Neural progenitor cell (in vitro differentiated cells): ENCODE data around the gene BMPR1A.

Experiments
- CTCF ChIP-seq: fragments of 200-600 bp; sonication (generic); IDR thresholded peaks from 2 replicates; pipeline ENCODE4 v1.5.1; 2017; ENCODE audit warnings: antibody characterized with exemption, mild to moderate bottlenecking
- EZH2 ChIP-seq: fragments of 200-600 bp; sonication (generic); IDR thresholded peaks from 2 replicates; pipeline ENCODE4 v1.6.1; 2017; ENCODE audit warnings: antibody characterized with exemption, mild to moderate bottlenecking, moderate library complexity
- EZH2phosphoT487 ChIP-seq: fragments of 200-600 bp; sonication (generic); IDR thresholded peaks from 2 replicates; pipeline ENCODE4 v1.6.1; 2017; ENCODE audit warnings: antibody characterized with exemption

- TF ChIP-seq CTCF: no peak
- no peak for TF ChIP-seq EZH2
- TF ChIP-seq EZH2phosphoT487: no peak
Measured at GRCh38 chr10:86798025-86798424, 41.6 kb downstream of the BMPR1A start.
